Naive B cell (primary cell): ENCODE data around the gene LRRD1. TPM values are rescaled to one million over a fixed set of nuclear protein-coding genes. Genes with fewer than 3 reads are reported as not detected.
A peak's percentile ranks its signal among the peaks of the same experiment; 100 is the strongest.
"Not testable (repeated sequence)": the region's sequence is repeated elsewhere in the genome, so short reads cannot be mapped to it uniquely, and the experiment has no call there.

Experiments
- ATAC-seq, 2 donors: fragments of 150-1000 bp; cut with Tn5 transposase; 2 replicates each; pipeline ENCODE4 v1.10.0; 2021; ENCODE audit warnings: low read depth in 2 of 2, mild to moderate bottlenecking in 2 of 2, moderate library complexity in 2 of 2
- DNase-seq: peaks from one replicate; pipeline ENCODE4 v3.0.0; 2022
- H3K27ac Mint-ChIP-seq, 6 donors: one replicate each; pipeline ENCODE4 v1.8.0; 2020 to 2022; ENCODE audit warnings: mild to moderate bottlenecking in 6 of 6, mixed read lengths in 6 of 6, moderate library complexity in 5 of 6, inconsistent platforms in 2 of 6
- H3K27me3 Mint-ChIP-seq, 3 donors: one replicate each; pipeline ENCODE4 v1.8.0; 2021 to 2022; ENCODE audit warnings: mixed read lengths in 3 of 3, mild to moderate bottlenecking in 1 of 3
- H3K36me3 Mint-ChIP-seq, 2 donors: one replicate each; pipeline ENCODE4 v1.8.0; 2020 to 2022; ENCODE audit warnings: mixed read lengths in 2 of 2, inconsistent platforms in 1 of 2, mild to moderate bottlenecking in 1 of 2
- H3K4me1 Mint-ChIP-seq, 3 donors: one replicate each; pipeline ENCODE4 v1.8.0; 2020 to 2022; ENCODE audit warnings: mixed read lengths in 3 of 3, inconsistent platforms in 1 of 3, mild to moderate bottlenecking in 1 of 3, moderate library complexity in 1 of 3
- H3K4me3 Mint-ChIP-seq, 8 donors: one replicate each; pipeline ENCODE4 v1.8.0; 2020 to 2022; ENCODE audit warnings: mild to moderate bottlenecking in 8 of 8, mixed read lengths in 8 of 8, moderate library complexity in 8 of 8, inconsistent platforms in 2 of 8
- H3K9me3 Mint-ChIP-seq, 7 donors: one replicate each; pipeline ENCODE4 v1.8.0; 2020 to 2022; ENCODE audit warnings: mixed read lengths in 7 of 7, mild to moderate bottlenecking in 5 of 7, inconsistent platforms in 2 of 7, moderate library complexity in 1 of 7
- polyA plus RNA-seq, 6 donors: library from polyadenylated mRNA; unstranded; fragments of 300-500 nt; fragmentation: Illumina TruSeq; gene quantifications; one replicate each; pipeline ENCODE4 v1.2.3, GENCODE V29; 2021; ENCODE audit warnings: low read depth in 6 of 6

The LRRD1 gene
- polyA plus RNA-seq, 6 donors from 2014 or later, result not detected

DNA sequence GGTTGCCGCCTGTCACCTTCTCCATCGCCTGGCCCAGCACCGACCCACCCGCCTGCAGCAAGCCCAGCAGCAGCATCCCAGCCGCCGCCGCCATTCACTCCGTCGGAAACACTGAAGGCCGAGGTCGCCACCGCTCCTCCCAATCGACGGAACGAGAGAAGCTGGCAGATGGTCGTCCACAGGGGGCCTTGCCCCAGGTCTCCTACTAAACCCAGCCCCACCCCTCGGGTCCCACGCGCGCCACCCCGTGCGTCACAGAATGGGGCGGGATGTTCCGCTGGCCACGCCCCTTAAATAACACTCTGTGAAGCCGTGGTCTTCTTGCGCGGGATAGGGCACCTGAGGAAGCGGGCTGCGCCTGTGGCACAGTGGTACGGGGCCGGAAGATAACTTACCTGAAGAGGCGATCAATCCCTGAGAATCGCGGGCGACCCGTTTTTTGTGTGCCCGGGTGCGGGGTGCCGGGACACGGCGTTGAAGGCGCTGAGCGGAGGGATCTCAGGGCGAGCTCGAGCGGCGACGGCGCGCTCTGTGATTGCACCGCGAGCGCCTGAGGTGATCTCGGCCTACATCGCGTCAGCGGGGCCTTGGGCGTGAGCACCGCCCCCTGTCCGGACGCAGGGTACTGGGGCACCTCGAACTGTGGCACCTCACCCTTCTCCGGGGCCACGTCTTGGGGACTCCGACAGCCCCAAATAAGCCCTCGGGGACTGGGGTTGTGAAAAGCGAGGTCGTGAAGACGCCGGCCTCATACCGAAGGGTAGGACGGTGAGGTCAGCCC is 44.5 kb downstream of the LRRD1 start, which contains the start of gene CYP51A1:
CYP51A1 (minus strand) TSS at position 207 of the 781 bp plus-strand sequence; CDS start at position 94, 113 bp downstream.
- Mint-ChIP-seq H3K27ac (peak within 1 kb of the TSS; percentile 98 to 100 (median 100)), H3K4me3 (peak within 1 kb of the TSS; percentile 91 to 100 (median 98)), H3K36me3 (peaks cover 7% of the 10 kb centered on the region in 2 donors), H3K9me3 (no peaks in the 10 kb centered on the region), H3K4me1 (peaks cover 17 to 45% (median 31%) of the 10 kb centered on the region in 3 donors), H3K27me3 (peaks cover 0 to 7% (median 0%) of the 10 kb centered on the region in 3 donors)
- DNase-seq (peak; percentile 98), ATAC-seq (peak; percentile 79 to 82)

GRCh38 chr7:92133737-92134270 is 45.1 kb downstream of the LRRD1 start:
- peaks cover 17 to 45% (median 31%) of the 10 kb centered on the region in 3 donors for H3K4me1 Mint-ChIP-seq
- H3K36me3 Mint-ChIP-seq, result peaks cover 7 to 12% of the 10 kb centered on the region in 2 donors
- H3K9me3 Mint-ChIP-seq, result no peaks in the 10 kb centered on the region
- H3K4me3 Mint-ChIP-seq, result peak overlapping the region; percentile 91 to 100 (median 98)
- peak overlapping the region; percentile 98 to 100 (median 100) for H3K27ac Mint-ChIP-seq
- DNase-seq (peak; percentile 73), ATAC-seq (peak; percentile 52 to 54)
- H3K27me3 Mint-ChIP-seq, result peaks cover 0 to 6% (median 0%) of the 10 kb centered on the region in 3 donors

DNA sequence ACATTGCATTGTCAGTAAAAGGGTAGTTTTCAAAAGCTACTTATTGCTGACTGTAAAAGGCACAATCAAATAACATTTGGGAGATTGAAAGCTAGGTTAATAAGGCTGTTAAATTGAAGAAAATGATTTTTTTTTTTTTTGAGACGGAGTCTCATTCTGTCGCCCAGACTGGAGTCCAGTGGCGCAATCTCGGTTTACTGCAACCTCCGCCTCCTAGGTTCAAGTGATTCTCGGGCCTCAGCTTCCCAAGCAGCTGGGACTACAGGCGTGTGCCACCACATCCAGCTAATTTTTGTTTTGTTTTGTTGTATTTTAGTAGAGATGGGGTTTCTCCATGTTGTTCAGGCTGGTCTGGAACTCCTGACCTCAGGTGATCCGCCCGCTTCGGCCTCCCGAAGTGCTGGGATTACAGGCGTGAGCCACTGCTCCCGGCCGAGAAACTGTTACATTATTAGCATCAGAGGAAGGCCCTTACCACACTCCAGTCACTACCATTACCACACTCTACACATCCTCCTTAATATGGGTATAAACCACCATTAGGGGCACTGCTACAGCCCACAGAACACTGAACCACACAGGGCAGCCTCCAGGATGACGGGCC is 45.7 kb downstream of the LRRD1 start:
- peaks cover 7 to 12% of the 10 kb centered on the region in 2 donors for H3K36me3 Mint-ChIP-seq
- DNase-seq (no peak), ATAC-seq (peak; percentile 9 to 15)
- H3K4me1 Mint-ChIP-seq, result peaks cover 17 to 45% (median 31%) of the 10 kb centered on the region in 3 donors
- no peaks in the 10 kb centered on the region for H3K9me3 Mint-ChIP-seq
- no peaks in the 10 kb centered on the region for H3K27me3 Mint-ChIP-seq
- H3K27ac Mint-ChIP-seq, result peak overlapping the region; percentile 98 to 100 (median 100)
- peak overlapping the region; percentile 91 to 100 (median 98) for H3K4me3 Mint-ChIP-seq

- Mint-ChIP-seq H3K9me3 (no peaks in the 10 kb centered on the region), H3K4me3 (peak overlapping the region in 2 of 8 donors; percentile 41 to 98), H3K36me3 (peaks cover 7 to 25% of the 10 kb centered on the region in 2 donors), H3K4me1 (peaks cover 17 to 45% (median 31%) of the 10 kb centered on the region in 3 donors), H3K27ac (peak overlapping the region in 1 of 6 donors; percentile 79), H3K27me3 (no peaks in the 10 kb centered on the region)
- no peak for ATAC-seq
- DNase-seq, result no peak
Measured at GRCh38 chr7:92131764-92132330, 47.1 kb downstream of the LRRD1 start.

- H3K27ac Mint-ChIP-seq, result peak overlapping the region in 3 of 6 donors; percentile 13 to 71 (median 18)
- ATAC-seq, result no peak
- no peaks in the 10 kb centered on the region for H3K27me3 Mint-ChIP-seq
- H3K4me3 Mint-ChIP-seq, result peak overlapping the region in 1 of 8 donors; percentile 67
- no peak for DNase-seq
- peaks cover 17 to 43% (median 28%) of the 10 kb centered on the region in 3 donors for H3K4me1 Mint-ChIP-seq
- H3K9me3 Mint-ChIP-seq, result no peaks in the 10 kb centered on the region
- H3K36me3 Mint-ChIP-seq, result peaks cover 7 to 25% of the 10 kb centered on the region in 2 donors
Measured at GRCh38 chr7:92131093-92131492, 47.8 kb downstream of the LRRD1 start.

DNA sequence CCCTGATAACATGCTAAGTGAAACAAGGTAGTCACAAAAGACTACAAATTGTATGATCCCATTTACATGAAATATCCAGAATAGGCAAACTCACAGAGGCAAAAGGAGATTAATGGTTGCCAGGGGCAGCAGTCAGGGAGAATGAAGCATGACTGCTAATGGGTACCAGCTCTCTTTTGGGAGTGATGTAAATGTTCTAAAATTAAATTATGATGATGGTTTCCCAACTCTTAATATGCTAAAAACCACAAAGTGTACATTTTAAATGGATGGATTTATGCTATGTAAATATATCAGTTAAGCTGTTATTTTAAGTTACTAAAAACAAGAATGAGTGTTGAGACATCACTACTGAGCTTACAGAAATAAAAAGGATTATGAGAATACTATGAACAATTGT is 57.3 kb downstream of the LRRD1 start:
- peaks cover 0 to 3% (median 0%) of the 10 kb centered on the region in 7 donors for H3K9me3 Mint-ChIP-seq
- DNase-seq (no peak), ATAC-seq (no peak)
- no peak overlapping the region for H3K4me3 Mint-ChIP-seq
- peaks cover 0 to 24% (median 0%) of the 10 kb centered on the region in 3 donors for H3K4me1 Mint-ChIP-seq
- H3K27me3 Mint-ChIP-seq, result no peaks in the 10 kb centered on the region
- peak overlapping the region in 1 of 6 donors; percentile 82 for H3K27ac Mint-ChIP-seq
- H3K36me3 Mint-ChIP-seq, result peaks cover 29 to 32% of the 10 kb centered on the region in 2 donors

- ATAC-seq (no peak), DNase-seq (no peak)
- Mint-ChIP-seq H3K27me3 (no peaks in the 10 kb centered on the region), H3K27ac (peak overlapping the region in 2 of 6 donors; percentile 18 to 39), H3K4me3 (no peak overlapping the region), H3K36me3 (peaks cover 32 to 39% of the 10 kb centered on the region in 2 donors), H3K9me3 (peaks cover 0 to 3% (median 0%) of the 10 kb centered on the region in 7 donors), H3K4me1 (peaks cover 0 to 25% (median 0%) of the 10 kb centered on the region in 3 donors)
Measured at GRCh38 chr7:92119213-92119759, 59.7 kb downstream of the LRRD1 start.

- peaks cover 24 to 38% of the 10 kb centered on the region in 2 donors for H3K36me3 Mint-ChIP-seq
- no peak for DNase-seq
- H3K4me1 Mint-ChIP-seq, result peaks cover 0 to 23% (median 7%) of the 10 kb centered on the region in 3 donors
- no peaks in the 10 kb centered on the region for H3K27me3 Mint-ChIP-seq
- H3K27ac Mint-ChIP-seq, result peak overlapping the region in 1 of 6 donors; percentile 53
- peaks cover 0 to 3% (median 0%) of the 10 kb centered on the region in 7 donors for H3K9me3 Mint-ChIP-seq
- ATAC-seq, result no peak
- no peak overlapping the region for H3K4me3 Mint-ChIP-seq
Measured at GRCh38 chr7:92116949-92117348, 62.0 kb downstream of the LRRD1 start.

- H3K27me3 Mint-ChIP-seq, result no peaks in the 10 kb centered on the region
- no peak for DNase-seq
- ATAC-seq, result no peak
- peak overlapping the region in 1 of 6 donors; percentile 29 for H3K27ac Mint-ChIP-seq
- no peak overlapping the region for H3K4me3 Mint-ChIP-seq
- peaks cover 0 to 2% (median 0%) of the 10 kb centered on the region in 7 donors for H3K9me3 Mint-ChIP-seq
- H3K36me3 Mint-ChIP-seq, result peaks cover 17 to 29% of the 10 kb centered on the region in 2 donors
- peaks cover 0 to 21% (median 7%) of the 10 kb centered on the region in 3 donors for H3K4me1 Mint-ChIP-seq
Measured at GRCh38 chr7:92115821-92116220, 63.1 kb downstream of the LRRD1 start.

- DNase-seq (no peak), ATAC-seq (no peak)
- H3K36me3 Mint-ChIP-seq, result peaks cover 9 to 20% of the 10 kb centered on the region in 2 donors
- no peaks in the 10 kb centered on the region for H3K9me3 Mint-ChIP-seq
- H3K27ac Mint-ChIP-seq, result peak overlapping the region in 1 of 6 donors; percentile 41
- no peak overlapping the region for H3K4me3 Mint-ChIP-seq
- H3K27me3 Mint-ChIP-seq, result no peaks in the 10 kb centered on the region
- H3K4me1 Mint-ChIP-seq, result peaks cover 0 to 14% (median 12%) of the 10 kb centered on the region in 3 donors
Measured at GRCh38 chr7:92110857-92111256, 68.1 kb downstream of the LRRD1 start.

GRCh38 chr7:92108821-92109220 is 70.1 kb downstream of the LRRD1 start:
- Mint-ChIP-seq H3K4me1 (peaks cover 0 to 12% (median 9%) of the 10 kb centered on the region in 3 donors), H3K27me3 (no peaks in the 10 kb centered on the region), H3K27ac (peak overlapping the region in 2 of 6 donors; percentile 61 to 83), H3K36me3 (peaks cover 12 to 13% of the 10 kb centered on the region in 2 donors), H3K9me3 (no peaks in the 10 kb centered on the region), H3K4me3 (no peak overlapping the region)
- peak; percentile 37 to 42 for ATAC-seq
- no peak for DNase-seq

DNA sequence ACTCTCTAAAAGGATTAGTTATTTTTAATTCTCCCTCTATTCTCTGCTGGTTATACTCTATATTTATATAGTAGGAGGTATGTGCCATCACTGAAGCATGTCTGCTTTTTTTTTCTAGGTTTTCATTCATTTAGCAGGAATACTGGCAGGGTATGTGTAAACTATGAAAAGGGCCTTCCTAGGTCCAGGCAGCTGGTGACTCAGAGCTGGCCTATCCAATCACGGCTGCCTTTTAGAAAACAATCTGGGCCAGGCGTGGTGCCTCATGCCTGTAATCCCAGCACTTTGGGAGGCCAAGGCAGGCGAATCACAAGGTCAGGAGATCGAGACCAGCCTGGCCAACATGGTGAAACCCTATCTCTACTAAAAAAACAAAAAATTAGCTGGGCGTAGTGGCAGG is 76.1 kb downstream of the LRRD1 start:
- H3K4me1 Mint-ChIP-seq, H3K27me3 Mint-ChIP-seq, ATAC-seq, H3K9me3 Mint-ChIP-seq, H3K4me3 Mint-ChIP-seq, DNase-seq: not testable (repeated sequence)
- peak overlapping the region in 1 of 6 donors; percentile 55 for H3K27ac Mint-ChIP-seq
- peaks cover 32% of the 10 kb centered on the region in 2 donors for H3K36me3 Mint-ChIP-seq

DNA sequence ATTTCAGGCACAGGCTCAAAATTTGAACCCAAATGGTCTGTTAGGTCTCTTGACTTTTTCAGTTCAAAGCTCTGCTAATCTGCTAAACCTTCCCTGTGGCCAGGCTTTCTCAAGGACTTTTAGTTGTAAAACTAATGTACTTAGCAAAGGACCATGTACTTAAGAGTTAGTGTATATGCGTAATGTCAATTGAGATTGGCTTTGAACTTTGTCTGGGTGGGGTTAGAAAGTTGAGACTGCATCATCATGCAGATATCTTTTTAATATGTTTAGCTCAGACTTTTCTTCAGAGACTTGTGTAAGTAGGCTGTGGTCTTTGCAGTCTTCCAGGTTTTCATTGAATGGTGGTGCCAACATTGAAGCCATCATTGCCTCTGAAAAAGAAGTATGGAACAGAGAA is 78.4 kb downstream of the LRRD1 start:
- Mint-ChIP-seq H3K27me3 (no peaks in the 10 kb centered on the region), H3K4me3 (no peak overlapping the region), H3K36me3 (peaks cover 41 to 44% of the 10 kb centered on the region in 2 donors), H3K27ac (no peak overlapping the region), H3K9me3 (no peaks in the 10 kb centered on the region), H3K4me1 (no peaks in the 10 kb centered on the region)
- DNase-seq (no peak), ATAC-seq (no peak)
